Measurements from ENCODE around the gene ZNF860.
"Not testable (repeated sequence)": the region's sequence is repeated elsewhere in the genome, so short reads cannot be mapped to it uniquely, and the experiment has no call there.

ZNF860 gene

DNA sequence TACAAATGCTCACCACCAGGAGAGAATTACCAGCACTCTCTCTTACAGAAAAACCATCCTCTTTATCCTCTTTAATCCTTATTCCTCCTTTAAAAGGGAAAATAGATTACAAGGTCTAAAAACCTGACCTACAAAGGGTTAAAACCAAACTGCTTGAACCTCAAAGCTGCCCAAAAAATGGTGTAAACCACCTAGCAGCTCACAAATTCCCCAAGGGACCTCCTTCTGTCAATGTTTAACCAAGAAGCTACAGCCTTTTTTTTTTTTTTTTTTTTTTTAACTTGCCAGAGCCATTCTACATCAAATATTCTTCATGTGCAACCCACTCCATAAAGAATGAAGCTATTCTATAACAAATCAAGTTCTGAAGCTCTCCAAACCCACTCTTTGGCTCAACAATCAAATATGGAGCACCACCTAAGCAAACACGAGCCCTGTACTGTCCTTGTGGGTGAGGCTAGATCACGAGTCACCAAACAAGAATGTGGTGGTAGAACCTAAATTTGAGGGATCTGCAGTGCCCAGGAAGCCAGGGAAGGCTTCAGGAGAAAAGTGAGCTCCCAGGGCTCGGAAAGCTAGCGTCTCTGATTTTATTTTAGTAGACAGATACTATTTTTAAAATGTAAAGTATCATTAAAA, 20.6 kb upstream of the ZNF860 start:
- no peak for DNase-seq (ENCODE audit: low read depth in 3 of 3)

DNA sequence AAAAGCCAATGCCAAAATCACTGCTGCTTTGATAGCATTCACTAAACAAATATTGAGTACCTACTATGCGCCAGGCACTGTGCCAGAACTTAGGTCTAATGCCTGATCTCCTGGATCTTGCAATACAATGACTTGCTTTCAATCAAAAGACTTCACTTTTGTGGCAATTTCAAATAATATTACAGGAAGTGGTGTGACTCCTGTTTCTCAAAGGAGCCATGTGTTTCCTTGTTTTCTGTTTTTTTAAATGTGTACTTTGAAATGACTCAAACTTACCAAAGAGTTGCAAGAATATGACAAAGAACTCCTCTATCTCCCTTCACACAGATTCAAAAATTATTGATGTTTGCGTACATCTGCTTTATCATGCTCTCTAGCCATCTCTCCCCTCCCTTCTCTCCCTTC, 18.7 kb upstream of the ZNF860 start:
- no peak for DNase-seq (ENCODE audit: low read depth in 3 of 3)

DNA sequence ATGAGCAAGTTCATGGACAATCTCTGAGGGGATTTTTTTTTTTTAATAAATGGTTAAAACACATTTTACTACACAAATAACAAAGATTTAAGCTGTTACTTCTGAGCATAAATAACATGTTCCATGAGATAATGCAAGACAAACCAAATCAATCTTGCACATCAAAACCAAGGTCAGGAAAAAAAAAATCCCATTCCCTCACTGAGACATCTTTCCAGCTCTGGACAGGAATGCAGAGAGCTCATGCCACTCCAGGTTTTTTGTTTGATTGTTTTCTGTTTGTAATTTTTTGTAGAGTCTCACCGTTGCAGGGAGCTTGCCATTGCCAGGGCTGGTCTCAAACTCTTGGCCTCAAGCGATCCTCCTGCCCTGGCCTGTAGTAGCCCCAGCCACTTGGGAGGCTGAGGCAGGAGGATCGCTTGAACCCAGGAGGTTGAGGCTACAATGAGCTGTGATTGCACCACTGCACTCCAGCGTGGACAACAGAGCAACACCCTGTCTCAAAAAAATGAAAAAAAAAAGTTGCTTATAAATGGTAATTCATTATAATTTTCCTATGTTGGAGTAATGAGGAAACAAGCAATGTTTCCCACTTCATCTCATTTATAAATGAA, 14.5 kb upstream of the ZNF860 start:
- no peak for DNase-seq (ENCODE audit: low read depth in 3 of 3)

DNA sequence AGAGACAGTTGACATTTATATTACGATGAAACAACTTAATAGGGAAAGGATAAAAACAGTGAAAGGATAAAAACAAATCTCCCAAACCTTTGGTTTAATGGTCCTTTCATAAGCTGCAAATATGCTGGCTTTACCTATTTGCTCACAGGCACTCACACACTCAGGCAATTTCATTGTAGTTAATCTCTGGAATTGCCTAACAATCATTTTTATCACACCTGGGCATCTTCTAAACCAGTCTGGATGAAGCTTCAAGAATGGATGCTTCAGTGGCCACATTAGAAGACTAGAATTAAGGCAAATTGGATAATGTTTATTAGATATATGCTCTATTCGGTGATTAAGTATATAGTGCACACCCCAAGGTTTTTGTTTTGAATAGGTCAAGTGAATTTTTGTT, 14.0 kb upstream of the ZNF860 start:
- DNase-seq (ENCODE audit: low read depth in 3 of 3): no peak

DNA sequence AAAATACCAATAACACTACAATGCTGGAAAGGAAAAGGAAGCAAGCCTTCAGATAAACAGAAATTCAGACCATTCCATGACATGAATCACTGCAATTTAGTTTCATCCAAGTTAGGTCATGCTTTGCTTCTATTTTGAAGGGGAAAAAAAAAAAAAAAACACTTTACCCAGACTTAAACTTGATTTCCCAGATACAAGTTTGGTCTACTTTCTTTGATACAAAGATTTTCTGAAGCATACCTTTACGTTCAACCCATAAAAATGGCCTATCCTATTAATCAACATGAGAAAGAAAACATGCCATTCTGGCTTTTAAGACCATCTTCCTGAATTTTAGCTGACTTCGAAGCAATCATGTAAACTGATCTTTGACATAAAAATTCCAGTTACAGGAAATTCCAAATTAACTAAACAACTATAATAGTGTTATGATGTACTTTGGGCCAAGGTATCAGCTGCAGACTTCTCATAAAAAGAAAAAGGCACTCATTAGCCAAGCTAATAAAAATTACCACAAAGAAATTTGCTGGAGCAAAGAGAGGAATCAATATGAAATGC, 13.1 kb upstream of the ZNF860 start:
- DNase-seq (ENCODE audit: low read depth in 3 of 3): no peak

DNA sequence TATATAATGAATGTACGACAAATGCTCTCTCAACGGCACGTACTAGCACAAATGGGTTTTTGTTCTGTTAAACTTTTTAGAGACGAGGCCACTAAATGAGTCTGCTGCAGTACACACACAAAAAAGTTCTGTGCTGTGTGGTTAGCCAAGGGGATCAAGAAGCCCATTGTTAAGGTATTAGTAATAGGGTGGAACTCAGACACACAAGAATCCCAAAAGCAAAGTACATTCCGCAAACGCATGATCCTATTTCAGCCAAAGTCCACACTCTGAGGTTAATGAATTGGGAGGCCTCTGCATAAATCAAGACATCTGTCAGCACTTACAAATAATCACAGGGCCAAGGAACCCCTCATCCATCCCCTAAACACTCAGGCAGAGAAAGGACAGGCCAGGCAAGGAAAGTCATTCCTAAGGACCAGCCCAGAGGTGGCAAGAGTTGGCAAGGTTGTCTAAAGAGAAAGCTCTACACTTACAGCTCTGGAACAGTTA, 12.6 kb upstream of the ZNF860 start:
- DNase-seq (ENCODE audit: low read depth in 3 of 3): no peak

DNA sequence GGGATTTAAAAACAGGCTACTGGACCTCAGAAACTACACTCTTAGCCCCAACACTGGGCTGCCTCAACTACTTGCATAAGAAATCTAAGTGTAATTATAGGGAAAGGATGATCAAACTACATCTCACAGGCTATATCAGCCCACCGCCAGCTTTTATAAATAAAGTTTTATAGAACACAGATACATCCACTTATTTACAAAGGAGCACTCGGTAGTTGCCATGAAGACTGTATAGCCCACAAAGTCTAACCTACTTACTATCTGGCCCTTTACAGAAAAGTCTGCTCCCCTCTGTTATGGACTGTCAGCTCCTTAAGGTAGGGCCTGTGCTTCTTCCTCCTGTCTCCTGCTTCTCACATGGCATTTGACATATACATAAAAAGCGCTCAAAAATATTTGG, 9.9 kb upstream of the ZNF860 start:
- DNase-seq (ENCODE audit: low read depth in 3 of 3): no peak

DNA sequence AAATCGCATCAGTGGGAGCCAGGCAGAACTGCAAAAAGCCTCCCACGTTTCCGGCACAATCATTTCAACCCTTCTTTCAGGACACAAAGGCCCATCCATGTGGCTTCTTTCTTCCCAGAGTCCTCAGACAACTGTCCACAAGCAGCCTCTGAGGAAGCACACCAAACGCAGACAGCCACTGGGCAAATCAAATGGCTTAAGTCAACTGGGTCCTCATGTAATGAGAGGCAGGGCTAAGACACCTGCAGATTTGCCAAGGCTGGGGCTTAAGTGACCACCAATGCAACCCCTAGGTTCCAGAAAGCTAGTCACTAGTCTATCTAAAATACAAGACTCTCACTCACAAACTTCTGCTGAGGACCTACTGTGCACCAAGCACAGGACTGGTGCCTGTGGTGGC, 8.5 kb upstream of the ZNF860 start:
- no peak for DNase-seq (ENCODE audit: low read depth in 3 of 3)

DNA sequence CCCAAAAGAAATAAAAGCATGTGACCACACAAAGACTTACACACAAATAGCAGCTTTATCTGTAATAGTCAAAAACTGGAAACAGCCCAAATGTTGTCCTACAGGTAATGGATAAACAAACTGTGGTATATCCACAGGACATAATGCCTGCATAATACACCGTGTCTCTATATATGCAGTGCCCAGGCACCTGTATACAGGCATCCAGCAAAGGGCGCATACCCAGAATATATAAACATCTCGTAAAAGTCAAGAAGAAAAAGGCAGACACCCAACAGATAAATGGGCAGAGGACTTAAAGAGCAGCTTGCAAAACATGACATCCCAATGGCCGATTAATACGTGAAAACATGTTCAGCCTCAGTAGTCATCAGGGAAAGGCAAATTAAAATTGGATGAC, 7.7 kb upstream of the ZNF860 start:
- no peak for DNase-seq (ENCODE audit: low read depth in 3 of 3)

DNA sequence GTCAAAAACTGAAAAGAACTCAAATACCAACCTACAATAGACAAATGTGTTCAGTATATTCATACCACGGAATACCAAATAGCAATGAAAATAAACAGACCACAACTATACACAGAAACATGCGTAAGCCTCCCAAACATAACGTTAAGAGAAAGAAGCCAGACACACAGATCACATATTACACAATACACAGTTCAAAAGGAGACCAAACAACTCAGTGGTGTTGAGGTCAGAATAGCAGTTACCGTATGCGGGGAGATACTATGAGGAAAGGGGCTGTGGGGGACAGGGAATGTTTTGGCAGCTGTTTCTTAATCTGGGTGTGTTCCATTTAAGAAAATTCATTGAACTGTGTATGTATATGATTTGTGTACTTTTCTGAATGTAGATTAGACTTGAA, 7.1 kb upstream of the ZNF860 start:
- no peak for DNase-seq (ENCODE audit: low read depth in 3 of 3)

DNA sequence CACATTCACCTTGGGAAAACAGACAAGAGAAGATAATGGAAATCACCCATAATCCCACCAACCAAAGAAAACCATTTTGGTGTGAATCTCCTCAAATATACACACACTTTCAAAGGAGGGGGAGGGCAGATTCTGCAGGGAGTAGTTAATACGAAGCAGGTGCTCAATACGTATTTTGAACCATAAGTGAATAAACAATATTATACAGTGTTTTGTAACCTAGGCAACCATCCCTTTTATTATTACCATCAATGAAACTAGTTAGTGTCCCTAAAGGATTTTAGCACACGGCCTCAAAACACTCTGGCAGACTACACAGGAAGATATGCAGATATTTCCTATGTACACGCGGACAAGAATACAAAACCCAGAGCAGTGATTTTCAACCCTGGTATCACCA, 6.6 kb upstream of the ZNF860 start:
- DNase-seq (ENCODE audit: low read depth in 3 of 3): no peak

DNA sequence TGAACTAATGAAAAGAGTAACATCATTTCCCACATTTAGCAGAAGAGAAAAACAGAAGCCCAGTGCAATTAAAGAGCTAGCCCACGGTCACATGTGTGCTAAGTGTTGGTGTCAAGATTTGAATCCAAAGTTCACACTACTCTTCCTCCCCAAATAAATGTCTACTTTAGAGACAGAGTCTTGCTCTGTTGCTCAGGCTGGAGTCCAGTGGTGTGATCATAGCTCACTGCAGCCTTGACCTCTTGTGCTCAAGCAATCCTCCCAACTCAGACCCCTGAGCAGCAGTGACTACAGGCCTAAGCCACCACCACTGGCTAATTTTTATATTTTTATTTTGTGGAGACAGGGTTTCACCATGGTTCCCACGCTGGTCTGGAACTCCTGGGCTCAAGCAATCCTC, 5.2 kb upstream of the ZNF860 start:
- no peak for DNase-seq (ENCODE audit: low read depth in 3 of 3)

DNA sequence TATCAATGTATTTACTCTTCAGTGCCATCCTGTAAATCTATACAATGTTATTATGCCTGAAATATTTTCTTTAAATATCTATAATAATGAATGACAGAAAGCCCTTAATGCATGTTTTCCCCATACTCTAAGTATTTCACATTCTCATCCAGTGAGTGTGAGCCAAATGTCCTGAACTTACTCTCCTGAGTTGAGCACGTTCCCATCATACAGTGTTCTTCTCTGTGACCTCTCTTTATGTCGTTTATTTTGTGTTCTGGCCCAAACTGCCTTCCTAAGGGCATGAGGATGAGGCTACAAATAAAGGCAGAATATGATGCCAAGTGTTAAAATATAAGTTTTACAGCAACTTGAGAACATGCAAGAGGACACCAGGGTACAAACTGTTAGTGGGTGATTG, 3.8 kb upstream of the ZNF860 start:
- DNase-seq (ENCODE audit: low read depth in 3 of 3): no peak

DNA sequence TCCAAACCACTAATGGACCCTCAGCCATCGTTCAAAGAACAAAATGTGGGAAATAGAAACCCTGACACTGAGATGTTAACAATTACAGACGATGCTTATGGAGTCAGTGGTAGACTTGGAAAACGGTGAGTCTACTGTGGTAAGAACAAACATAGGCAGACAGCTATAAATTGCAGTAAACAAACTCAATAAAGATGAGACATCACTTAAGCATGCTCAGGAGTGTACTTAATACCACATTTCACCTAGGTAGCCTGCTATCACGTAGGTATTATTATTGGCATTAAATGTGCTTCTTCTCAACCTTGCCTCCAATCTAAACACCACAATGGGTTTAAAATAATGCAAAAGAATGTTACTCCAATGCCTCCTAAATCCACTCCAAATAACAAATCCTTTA, 3.0 kb upstream of the ZNF860 start:
- DNase-seq (ENCODE audit: low read depth in 3 of 3): no peak

DNA sequence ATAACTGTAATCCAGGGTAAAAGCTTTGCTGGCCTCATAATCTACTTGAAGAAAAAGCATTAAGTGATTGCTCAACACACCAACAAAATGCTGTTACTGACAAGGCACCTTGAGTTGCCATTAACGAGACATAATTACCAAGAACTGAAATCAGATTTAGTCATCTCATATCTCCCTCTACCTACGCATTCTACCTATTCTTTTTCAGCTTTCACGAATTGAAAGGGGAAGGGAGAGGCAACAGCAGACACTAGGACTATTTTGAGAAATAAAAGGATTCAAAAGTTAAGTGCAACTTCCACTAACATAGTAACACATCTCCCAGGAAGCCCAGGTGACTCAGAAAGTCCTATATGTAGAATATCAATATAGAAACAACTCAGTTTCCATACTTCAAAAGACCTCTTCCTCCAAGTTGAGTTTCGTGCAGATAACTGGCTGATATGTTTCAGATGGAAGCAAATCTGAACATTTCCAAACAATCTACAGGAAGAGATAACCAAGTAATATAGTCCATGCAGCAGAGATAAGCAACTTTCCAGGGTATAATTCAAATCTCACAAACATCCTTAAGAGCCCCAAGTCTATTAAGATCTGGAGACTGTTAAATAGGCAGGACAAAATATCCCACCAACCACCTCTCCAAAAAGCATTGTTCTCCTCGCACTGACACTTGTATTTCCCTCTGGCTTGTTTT, 2.4 kb upstream of the ZNF860 start:
- DNase-seq (ENCODE audit: low read depth in 3 of 3): no peak

DNA sequence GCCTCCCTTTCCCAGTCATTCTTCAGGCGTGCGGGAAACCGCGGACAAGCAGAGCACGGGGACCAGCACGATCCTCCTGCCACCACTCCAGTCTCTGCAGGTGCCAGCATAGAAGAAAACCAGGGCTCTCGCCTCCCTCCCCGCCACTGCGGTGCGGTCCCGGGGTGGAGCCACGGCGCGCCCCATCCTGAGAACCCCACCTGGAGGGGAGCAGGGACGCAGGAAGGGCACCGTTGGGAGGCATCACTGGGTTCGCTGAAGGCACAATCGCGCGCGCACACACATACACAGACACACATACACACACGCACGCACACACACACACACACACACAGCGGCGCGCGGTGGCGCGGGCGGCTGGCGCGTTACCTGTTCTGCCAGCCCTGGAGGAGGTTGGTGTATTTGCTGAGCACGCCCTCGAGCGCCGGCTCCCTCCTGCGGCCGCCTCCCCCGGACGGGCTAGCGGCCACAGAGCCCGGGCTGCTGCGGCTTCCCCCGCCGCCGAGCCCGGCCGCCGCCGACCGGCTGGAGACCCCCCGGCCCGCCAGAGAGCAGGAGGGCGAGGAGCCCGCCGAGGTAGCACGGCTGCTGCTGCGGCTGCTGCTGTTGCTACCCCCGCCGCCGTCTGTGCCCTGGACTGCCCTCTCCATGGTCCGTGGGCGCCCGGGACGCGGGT, 882 bp upstream of the ZNF860 start:
- DNase-seq (ENCODE audit: low read depth in 3 of 3): peak in 1 of 3 donors; percentile 11

DNA sequence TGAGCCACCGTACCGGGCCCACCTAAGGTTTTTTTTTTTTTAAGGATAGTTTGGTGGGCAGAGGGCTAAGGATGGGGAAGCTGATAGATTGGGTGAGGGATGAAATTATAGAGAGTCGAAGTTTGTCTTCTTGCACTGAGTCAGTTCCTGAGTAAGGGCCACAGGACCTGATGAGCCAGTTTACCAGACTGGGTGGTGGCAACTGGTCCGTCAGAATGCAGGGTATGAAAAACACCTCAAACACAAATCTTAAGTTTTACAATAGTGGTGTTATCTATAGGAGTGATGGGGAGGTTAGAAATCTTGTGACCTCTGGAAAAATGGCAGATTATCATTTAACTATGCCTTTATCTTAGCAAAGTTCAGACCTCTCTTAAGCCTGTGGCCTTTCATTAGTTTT, 2.8 kb downstream of the ZNF860 start:
- no peak for DNase-seq (ENCODE audit: low read depth in 3 of 3)

DNA sequence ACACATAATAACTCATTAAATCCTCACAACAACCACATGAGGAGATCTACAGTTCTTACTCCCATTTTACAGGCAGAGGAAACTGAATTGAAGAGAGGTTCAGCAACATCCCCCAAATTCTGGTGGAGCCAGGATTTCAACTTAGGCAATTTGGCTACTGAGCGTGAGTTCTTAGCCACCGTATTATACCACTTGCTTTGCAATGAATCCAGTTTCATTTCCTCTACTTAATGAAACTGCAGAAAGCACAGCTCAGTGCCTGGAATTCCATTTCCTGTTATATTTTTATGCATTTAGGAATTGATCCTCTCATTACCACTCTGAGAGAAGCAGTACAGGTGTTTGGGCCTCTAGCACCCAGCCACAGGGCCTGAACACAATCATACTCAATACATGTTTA, 4.3 kb downstream of the ZNF860 start:
- DNase-seq (ENCODE audit: low read depth in 3 of 3): no peak

DNA sequence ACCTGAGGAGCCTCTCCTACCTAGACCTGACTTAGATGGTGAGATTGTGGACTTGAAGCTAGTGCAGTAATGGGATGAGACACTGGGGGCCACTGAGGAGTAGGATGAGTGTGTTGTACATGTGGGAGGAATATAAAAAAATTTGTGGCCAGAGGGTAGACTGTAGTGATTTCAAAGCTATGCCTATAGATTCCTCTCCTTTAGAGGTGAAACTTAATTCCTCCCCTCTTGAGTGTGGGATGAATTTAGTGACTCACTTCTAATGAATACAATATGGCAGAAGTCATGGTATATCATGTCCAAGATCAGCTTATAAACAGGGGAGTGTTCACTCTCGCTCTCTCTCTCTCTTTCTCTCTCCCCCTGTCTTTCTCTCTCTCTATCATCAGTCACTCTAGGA, 6.7 kb downstream of the ZNF860 start:
- DNase-seq (ENCODE audit: low read depth in 3 of 3): no peak

DNA sequence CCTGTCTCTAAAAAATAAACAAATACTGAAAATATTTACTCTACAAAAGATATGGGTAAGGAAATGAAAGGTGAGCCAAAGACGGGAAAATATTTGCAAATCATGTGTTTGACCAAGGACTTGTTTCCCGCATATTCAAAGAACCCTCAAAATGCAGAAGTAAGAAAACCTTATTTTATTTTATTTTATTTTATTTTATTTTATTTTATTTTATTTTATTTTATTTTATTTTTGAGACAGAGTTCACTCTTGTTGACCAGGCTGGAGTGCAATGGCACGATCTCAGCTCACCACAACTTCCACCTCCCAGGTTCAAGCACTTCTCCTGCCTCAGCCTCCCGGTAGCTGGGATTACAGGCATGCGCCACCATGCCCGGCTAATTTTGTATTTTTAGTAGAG, 11.4 kb downstream of the ZNF860 start:
- not testable (repeated sequence) for DNase-seq (ENCODE audit: low read depth in 3 of 3)

DNA sequence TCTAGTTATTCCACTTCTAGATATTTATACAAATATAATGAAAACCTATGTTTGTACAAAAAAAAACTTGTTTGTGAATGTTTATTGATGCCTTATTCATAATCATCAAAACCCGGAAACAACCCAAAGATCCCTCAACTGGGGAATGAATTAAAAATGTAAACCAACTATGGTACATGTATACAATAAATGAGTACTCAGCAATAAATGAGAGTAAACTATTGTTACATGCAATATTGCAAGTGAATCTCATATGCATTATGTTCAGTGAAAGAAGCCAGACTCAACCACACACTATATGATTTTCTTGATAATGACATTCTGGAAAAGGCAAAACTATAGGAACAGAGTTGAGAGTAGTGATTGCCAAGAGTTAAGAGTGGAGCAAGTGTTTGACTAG, 12.3 kb downstream of the ZNF860 start:
- no peak for DNase-seq (ENCODE audit: low read depth in 3 of 3)

DNA sequence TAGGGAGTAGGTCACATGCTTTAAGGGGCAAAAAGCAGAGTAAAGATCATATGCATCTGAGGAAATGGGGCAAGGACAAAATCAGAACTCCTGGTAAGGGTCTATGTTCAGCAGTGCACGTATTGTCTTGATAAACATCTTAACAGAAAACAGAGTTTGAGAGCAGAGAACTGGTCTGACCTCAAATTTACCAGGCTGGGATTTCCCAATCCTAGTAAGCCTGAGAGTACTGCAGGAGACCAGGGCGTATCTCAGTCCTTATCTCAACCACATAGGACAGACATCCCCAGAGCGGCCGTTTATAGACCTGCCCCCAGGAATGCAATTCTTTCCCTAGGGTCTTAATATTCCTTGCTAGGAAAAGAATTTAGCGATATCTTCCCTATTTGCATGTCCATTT, 13.5 kb downstream of the ZNF860 start:
- DNase-seq (ENCODE audit: low read depth in 3 of 3): not testable (repeated sequence)

Data from stimulated activated CD4-positive, alpha-beta T cell treated with anti-CD3 and anti-CD28 coated beads, TNF-alpha, amount 100 ng/mL, for 48 hours (primary cell).